ENCODE data around the gene AVPI1. TPM values are rescaled to one million over a fixed set of nuclear protein-coding genes. Genes with fewer than 3 reads are reported as not detected.
"Not testable (repeated sequence)": the region's sequence is repeated elsewhere in the genome, so short reads cannot be mapped to it uniquely, and the experiment has no call there.

Gene AVPI1
- total RNA-seq, 1 experiment from 2014 or later: 6.5 TPM

GRCh38 chr10:97643441-97643985, 43.5 kb downstream of the AVPI1 start:
- Histone ChIP-seq H3K4ac (ENCODE audit: low read depth, low read length) (no peak overlapping the region), H3T11ph (ENCODE audit: low read length) (no peak overlapping the region), H4K8ac (replicated peaks; ENCODE audit: insufficient read length, low read depth, low read length) (no peak overlapping the region), H2BK12ac (ENCODE audit: insufficient read length, low read depth, low read length) (no peak overlapping the region), H3K27me3 (ENCODE audit: insufficient read depth, low read length) (no peaks in the 10 kb centered on the region), H2AK5ac (ENCODE audit: insufficient read length, low read length) (no peak overlapping the region), H3K79me1 (ENCODE audit: insufficient read depth, low read depth, low read length, poor library complexity, severe bottlenecking) (peaks cover 4% of the 10 kb centered on the region), H2AFZ (ENCODE audit: low read length) (no peak overlapping the region), H4K20me1 (ENCODE audit: control insufficient read depth, insufficient read depth, insufficient read length) (no peaks in the 10 kb centered on the region), H3K27ac (ENCODE audit: insufficient read length, low read depth, low read length) (no peak overlapping the region), H3K9ac (ENCODE audit: extremely low read depth, insufficient read length, low read length) (no peak overlapping the region), H2BK5ac (ENCODE audit: insufficient read length, low read length) (no peak overlapping the region), H3K4me1 (ENCODE audit: insufficient read depth, low read length) (peaks cover 7% of the 10 kb centered on the region), H3K18ac (ENCODE audit: insufficient read length, low read depth, low read length) (no peak overlapping the region), H3K23me2 (ENCODE audit: insufficient read length, low read depth, low read length, poor library complexity, severe bottlenecking) (peaks cover 13% of the 10 kb centered on the region), H3K9me3 (ENCODE audit: control insufficient read depth, low read depth, low read length) (no peaks in the 10 kb centered on the region), H4K91ac (ENCODE audit: insufficient read length, low read depth, low read length) (no peak overlapping the region), H2BK120ac (ENCODE audit: low read depth, low read length, poor library complexity, severe bottlenecking) (no peak overlapping the region), H3K56ac (ENCODE audit: insufficient read length, low read depth, low read length) (no peak overlapping the region), H2BK20ac (ENCODE audit: low read depth, low read length, poor library complexity, severe bottlenecking) (no peak overlapping the region), H3K14ac (ENCODE audit: insufficient read depth, low read length) (no peak overlapping the region), H3K79me2 (ENCODE audit: insufficient read depth, low read length) (peaks cover 9% of the 10 kb centered on the region; the same call in 1 of the 2 replicates), H3K23ac (ENCODE audit: insufficient read length, low read depth, low read length) (no peak overlapping the region), H3K4me2 (ENCODE audit: insufficient read depth, insufficient read length, low read length) (no peak overlapping the region), H4K5ac (ENCODE audit: insufficient read length, low read depth, low read length) (no peak overlapping the region), H2BK15ac (ENCODE audit: low read depth, low read length) (no peak overlapping the region)
- H3K36me3 Mint-ChIP-seq (ENCODE audit: insufficient read depth in 1 of 3, low read depth in 3 of 3): peaks cover 17 to 31% (median 29%) of the 10 kb centered on the region in 3 experiments; a peak in 6 of 7 replicates
- no peak for TF ChIP-seq CTCF (conservative IDR thresholded peaks at IDR 0.05)
- no peak for DNase-seq
- H3K9me3 Mint-ChIP-seq: no peaks in the 10 kb centered on the region; a peak in 2 of 5 replicates
- H3K27ac Mint-ChIP-seq: no peak overlapping the region
- H3K4me3 Mint-ChIP-seq: peak overlapping the region in 1 of 2 experiments; percentile 65; a peak in 1 of 5 replicates
- WGBS (ENCODE audit: extremely low coverage, insufficient read length, low lambda C conversion rate): no CpG with 5 or more reads among the region's 4 CpGs
- peaks cover 32 to 36% of the 10 kb centered on the region in 2 experiments for H3K4me1 Mint-ChIP-seq
- H3K27me3 Mint-ChIP-seq (ENCODE audit: low read depth): no peaks in the 10 kb centered on the region

GRCh38 chr10:97642471-97643159, 44.4 kb downstream of the AVPI1 start:
- not testable (repeated sequence) for H3K9me3 Mint-ChIP-seq; H2BK12ac ChIP-seq (ENCODE audit: insufficient read length, low read depth, low read length); H3K27me3 Mint-ChIP-seq (ENCODE audit: low read depth); H3K9me3 ChIP-seq (ENCODE audit: control insufficient read depth, low read depth, low read length); H4K91ac ChIP-seq (ENCODE audit: insufficient read length, low read depth, low read length); H4K8ac ChIP-seq (replicated peaks; ENCODE audit: insufficient read length, low read depth, low read length); H3K9ac ChIP-seq (ENCODE audit: extremely low read depth, insufficient read length, low read length); H3K4me1 ChIP-seq (ENCODE audit: insufficient read depth, low read length); H3K18ac ChIP-seq (ENCODE audit: insufficient read length, low read depth, low read length); H3K23ac ChIP-seq (ENCODE audit: insufficient read length, low read depth, low read length); H4K20me1 ChIP-seq (ENCODE audit: control insufficient read depth, insufficient read depth, insufficient read length); H2BK5ac ChIP-seq (ENCODE audit: insufficient read length, low read length); H3K79me2 ChIP-seq (ENCODE audit: insufficient read depth, low read length); H3K4ac ChIP-seq (ENCODE audit: low read depth, low read length); H3K79me1 ChIP-seq (ENCODE audit: insufficient read depth, low read depth, low read length, poor library complexity, severe bottlenecking); H3K27ac ChIP-seq (ENCODE audit: insufficient read length, low read depth, low read length); H2BK20ac ChIP-seq (ENCODE audit: low read depth, low read length, poor library complexity, severe bottlenecking); H2AFZ ChIP-seq (ENCODE audit: low read length); H3K56ac ChIP-seq (ENCODE audit: insufficient read length, low read depth, low read length); H2BK120ac ChIP-seq (ENCODE audit: low read depth, low read length, poor library complexity, severe bottlenecking); H3K14ac ChIP-seq (ENCODE audit: insufficient read depth, low read length); H2BK15ac ChIP-seq (ENCODE audit: low read depth, low read length); H3K27me3 ChIP-seq (ENCODE audit: insufficient read depth, low read length); H4K5ac ChIP-seq (ENCODE audit: insufficient read length, low read depth, low read length); H3T11ph ChIP-seq (ENCODE audit: low read length); H3K4me2 ChIP-seq (ENCODE audit: insufficient read depth, insufficient read length, low read length); H2AK5ac ChIP-seq (ENCODE audit: insufficient read length, low read length); DNase-seq
- H3K4me3 Mint-ChIP-seq: peak overlapping the region; percentile 84 to 95
- peak overlapping the region in 1 of 3 experiments; percentile 23; a peak in 1 of 7 replicates for H3K27ac Mint-ChIP-seq
- peaks cover 11% of the 10 kb centered on the region for H3K23me2 ChIP-seq (ENCODE audit: insufficient read length, low read depth, low read length, poor library complexity, severe bottlenecking)
- peaks cover 17 to 31% (median 29%) of the 10 kb centered on the region in 3 experiments; a peak in 6 of 7 replicates for H3K36me3 Mint-ChIP-seq (ENCODE audit: insufficient read depth in 1 of 3, low read depth in 3 of 3)
- H3K4me1 Mint-ChIP-seq: peaks cover 29 to 31% of the 10 kb centered on the region in 2 experiments
- 100% methylated on average over 1 of the region's 13 CpGs for WGBS (ENCODE audit: extremely low coverage, insufficient read length, low lambda C conversion rate)

Measured in H9 (cell line).